HCT116 (cell line): Measurements from ENCODE around the gene PFKFB3. TPM values are rescaled to one million over a fixed set of nuclear protein-coding genes. Genes with fewer than 3 reads are reported as not detected.

Experiments used
- ATAC-seq: fragments of 200-7000 bp; cut with Tn5 transposase; 2 replicates; pipeline ENCODE4 v1.9.1; 2020; ENCODE audit warnings: mild to moderate bottlenecking, moderate library complexity
- BruUV-seq: library from RNA; stranded (reverse); fragments of 400-500 nt; replicated peaks from 2 replicates; lab custom pipeline; 2021; lab: Mats Ljungman, UMichigan
- CTCF ChIA-PET: fragments of 300-600 bp; sonication (Branson Sonifier 250); formaldehyde crosslinking; loops from one replicate; lab custom pipeline; 2021; ENCODE audit warnings: antibody characterized with exemption; lab: Charles Lee
- POLR2A ChIA-PET: fragments of 300-600, 350-600 bp; sonication (Branson Sonifier 250); formaldehyde crosslinking; loops from one replicate; lab custom pipeline; 2021; ENCODE audit warnings: antibody characterized with exemption; lab: Charles Lee
- RAD21 ChIA-PET, 2 experiments: fragments of 300-600 bp; sonication (Branson Sonifier 250); formaldehyde crosslinking; loops; one replicate each; lab custom pipeline; 2023; ENCODE audit warnings: low total read pairs in 2 of 2; ENCODE audit not compliant: uncharacterized antibody in 2 of 2, unreplicated experiment in 2 of 2, low non-redundant PET in 1 of 2; lab: Charles Lee
- DNase-seq: peaks from one replicate; pipeline ENCODE4 v3.0.0-alpha.2; 2010; ENCODE audit warnings: low read depth, low spot score
- H2AFZ ChIP-seq: fragments of 200-600 bp; shearing (Covaris generic), sonication (generic); 2 replicates; pipeline ENCODE4 v1.6.1; 2017; ENCODE audit warnings: low read depth, mixed run types, mixed read lengths, antibody characterized with exemption, low read length; ENCODE audit not compliant: poor library complexity, severe bottlenecking
- H3K27ac ChIP-seq: 2 replicates; pipeline ENCODE4 v1.5.1; 2012; ENCODE audit warnings: low read depth, low read length
- H3K27me3 ChIP-seq: fragments of 200-600 bp; sonication (generic); 2 replicates; pipeline ENCODE4 v1.6.1; 2016; ENCODE audit warnings: mixed run types, low read length, mixed read lengths; ENCODE audit not compliant: insufficient read depth
- H3K36me3 ChIP-seq, 2 experiments: fragments of 200-500 bp in 1 of 2; fragments of 200-600 bp in 1 of 2; sonication (Bioruptor generic) in 1 of 2; sonication (generic) in 1 of 2; 2 replicates each; pipeline versions ENCODE4 v1.5.1 to v1.6.1; 2014 to 2016; ENCODE audit warnings: low read length in 2 of 2, inconsistent platforms in 1 of 2, mixed read lengths in 1 of 2, mixed run types in 1 of 2; ENCODE audit not compliant: insufficient read depth in 2 of 2, control insufficient read depth in 1 of 2
- H3K4me1 ChIP-seq, 2 experiments: fragments of 200-600 bp in 1 of 2; sonication (generic) in 1 of 2; 2 replicates each; pipeline versions ENCODE4 v1.5.1 to v1.6.1; 2012 to 2017; ENCODE audit warnings: low read length in 2 of 2, inconsistent platforms in 1 of 2, mild to moderate bottlenecking in 1 of 2, mixed read lengths in 1 of 2, mixed run types in 1 of 2, moderate library complexity in 1 of 2; ENCODE audit not compliant: insufficient read depth in 2 of 2, control insufficient read depth in 1 of 2
- H3K4me2 ChIP-seq: fragments of 200-600 bp; sonication (generic); 2 replicates; pipeline ENCODE4 v1.6.1; 2017; ENCODE audit warnings: mixed run types, low read length, mixed read lengths
- H3K4me3 ChIP-seq, 2 experiments: fragments of 200-600 bp in 1 of 2; sonication (generic) in 1 of 2; replicated peaks in 1 of 2; 2 replicates each; pipeline ENCODE4 v1.5.1; 2011 to 2016; ENCODE audit warnings: low read length in 2 of 2, control low read depth in 1 of 2, low read depth in 1 of 2, mild to moderate bottlenecking in 1 of 2, mixed read lengths in 1 of 2, mixed run types in 1 of 2
- H3K79me2 ChIP-seq: fragments of 200-600 bp; sonication (generic); 2 replicates; pipeline ENCODE4 v1.6.1; 2017; ENCODE audit warnings: mild to moderate bottlenecking, mixed run types, low read length, moderate library complexity, mixed read lengths; ENCODE audit not compliant: insufficient read depth
- H3K9ac ChIP-seq: fragments of 200-600 bp; sonication (generic); 2 replicates; pipeline ENCODE4 v1.6.1; 2016; ENCODE audit warnings: low read length, mixed read lengths
- H3K9me2 ChIP-seq: fragments of 200-600 bp; sonication (generic), shearing (Covaris generic); 2 replicates; pipeline ENCODE4 v1.6.1; 2017; ENCODE audit warnings: mixed run types, mild to moderate bottlenecking, moderate library complexity; ENCODE audit not compliant: insufficient read depth
- H3K9me3 ChIP-seq, 2 experiments: fragments of 200-500 bp in 1 of 2; fragments of 200-600 bp in 1 of 2; sonication (Bioruptor generic) in 1 of 2; sonication (generic) in 1 of 2; 2 replicates each; pipeline ENCODE4 v1.6.1; 2014 to 2017; ENCODE audit warnings: low read length in 2 of 2, mixed read lengths in 2 of 2, inconsistent platforms in 1 of 2, low read depth in 1 of 2, mild to moderate bottlenecking in 1 of 2, mixed run types in 1 of 2, moderate library complexity in 1 of 2; ENCODE audit not compliant: control insufficient read depth in 1 of 2, insufficient read depth in 1 of 2
- H4K20me1 ChIP-seq: fragments of 200-600 bp; sonication (generic), shearing (Covaris generic); 2 replicates; pipeline ENCODE4 v1.6.1; 2017; ENCODE audit warnings: mixed run types, mild to moderate bottlenecking, moderate library complexity; ENCODE audit not compliant: insufficient read depth
- EGR1 ChIP-seq: IDR thresholded peaks from 2 replicates; pipeline ENCODE4 v1.6.1; 2012; ENCODE audit warnings: low read depth
- ELF1 ChIP-seq: IDR thresholded peaks from 2 replicates; pipeline ENCODE4 v1.6.1; 2012; ENCODE audit warnings: low read depth, borderline replicate concordance
- EZH2phosphoT487 ChIP-seq: fragments of 200-600 bp; IDR thresholded peaks from 2 replicates; pipeline ENCODE4 v1.6.1; 2018; ENCODE audit warnings: antibody characterized with exemption, borderline replicate concordance
- FOSL1 ChIP-seq: IDR thresholded peaks from 2 replicates; pipeline ENCODE4 v1.6.1; 2012; ENCODE audit warnings: low read depth
- JUND ChIP-seq: IDR thresholded peaks from 2 replicates; pipeline ENCODE4 v1.6.1; 2012
- POLR2AphosphoS5 ChIP-seq: IDR thresholded peaks from 2 replicates; pipeline ENCODE4 v1.6.1; 2011; ENCODE audit warnings: mild to moderate bottlenecking, low read depth, low read length, moderate library complexity
- RAD21 ChIP-seq: IDR thresholded peaks from 2 replicates; pipeline ENCODE4 v1.6.1; 2012; ENCODE audit warnings: low read depth, mild to moderate bottlenecking
- SIN3A ChIP-seq: IDR thresholded peaks from 2 replicates; pipeline ENCODE4 v1.6.1; 2012; ENCODE audit warnings: low read depth
- SP1 ChIP-seq: IDR thresholded peaks from 2 replicates; pipeline ENCODE4 v1.6.1; 2012; ENCODE audit warnings: low read depth
- TCF7L2 ChIP-seq: IDR thresholded peaks from 2 replicates; pipeline ENCODE4 v1.7.0; 2011; ENCODE audit warnings: borderline replicate concordance, inconsistent platforms; ENCODE audit not compliant: insufficient read depth, insufficient read length; ENCODE audit errors: extremely low read depth
- YY1 ChIP-seq: IDR thresholded peaks from 2 replicates; pipeline ENCODE4 v1.6.1; 2011; ENCODE audit warnings: low read length, low read depth, moderate library complexity, mild to moderate bottlenecking; ENCODE audit not compliant: insufficient replicate concordance; ENCODE audit errors: extremely low read depth
- ZFX ChIP-seq: fragments of 450-650 bp; IDR thresholded peaks from 2 replicates; pipeline ENCODE4 v1.6.1; 2017
- ZNF274 ChIP-seq: fragments of 200-500 bp; sonication (Bioruptor generic); IDR thresholded peaks from 2 replicates; pipeline ENCODE4 v1.6.1; 2014; ENCODE audit warnings: mild to moderate bottlenecking, low read depth, low read length, inconsistent platforms
- intact Hi-C: fragments of 100-400 bp; cut with micrococcal nuclease; formaldehyde crosslinking; loops from 2 replicates; pipeline ENCODE4 v1.10.0; 2022
- total RNA-seq: library from RNA; stranded (reverse); gene quantifications from one replicate; pipeline ENCODE4 v1.2.1, GENCODE V29; 2021; ENCODE audit not compliant: unreplicated experiment
- TF ChIP-seq, protein P1 (sequence below), 3 experiments: fragments of 200-600 bp in 1 of 3; sonication (generic) in 1 of 3; IDR thresholded peaks in 2 of 3; conservative IDR thresholded peaks in 1 of 3; 2 replicates each; pipeline ENCODE4 v1.5.1; 2012 to 2017; ENCODE audit warnings: low read depth in 2 of 3, low read length in 2 of 3, antibody characterized with exemption in 1 of 3, borderline replicate concordance in 1 of 3, control low read depth in 1 of 3, mild to moderate bottlenecking in 1 of 3, mixed read lengths in 1 of 3, mixed run types in 1 of 3, moderate library complexity in 1 of 3; ENCODE audit not compliant: insufficient read depth in 1 of 3
- TF ChIP-seq, protein P2 (sequence below): IDR thresholded peaks from 2 replicates; pipeline ENCODE4 v1.6.1; 2012
- TF ChIP-seq, protein P3 (sequence below): IDR thresholded peaks from 2 replicates; pipeline ENCODE4 v1.6.1; 2012

PFKFB3 gene
- total RNA-seq, 1 experiment from 2014 or later = 50.8 TPM

DNA sequence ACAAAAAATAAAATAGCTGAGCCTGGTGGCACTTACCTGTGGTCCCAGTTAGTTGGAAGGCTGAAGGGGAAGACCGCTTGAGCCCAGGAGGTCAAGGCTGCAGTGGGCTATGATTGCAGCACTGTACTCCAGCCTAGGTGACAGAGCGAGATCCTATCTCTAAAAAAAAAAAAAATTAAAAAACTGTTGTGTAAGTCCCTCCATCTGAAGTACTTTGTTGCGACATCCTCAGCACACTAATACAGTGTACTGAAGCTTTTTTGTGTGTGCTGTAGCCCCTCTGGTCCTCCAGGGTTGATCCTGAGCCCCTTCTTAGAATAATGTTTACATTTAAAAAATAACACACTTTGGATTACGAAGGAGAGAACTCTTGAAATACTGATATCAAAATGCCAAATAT is 71.3 kb downstream of the PFKFB3 start:
- no peak overlapping the region for H3K9ac ChIP-seq
- CTCF ChIA-PET = no interaction called here
- POLR2A ChIA-PET = no interaction called here
- H3K4me2 ChIP-seq = no peak overlapping the region
- ATAC-seq (no peak), DNase-seq (no peak)
- BruUV-seq = no TSS peak
- H4K20me1 ChIP-seq = no peaks in the 10 kb centered on the region
- intact Hi-C loops = no loop called here
- no peaks in the 10 kb centered on the region for H3K36me3 ChIP-seq
- no peaks in the 10 kb centered on the region for H3K27me3 ChIP-seq
- no peaks in the 10 kb centered on the region for H3K9me2 ChIP-seq
- H3K9me3 ChIP-seq = no peaks in the 10 kb centered on the region
- no peak overlapping the region for H3K27ac ChIP-seq
- peaks cover 15 to 27% of the 10 kb centered on the region in 2 experiments for H3K4me1 ChIP-seq
- H3K79me2 ChIP-seq = no peaks in the 10 kb centered on the region
- RAD21 ChIA-PET = no interaction called here
- no peak overlapping the region for H2AFZ ChIP-seq
- TF ChIP-seq EZH2phosphoT487 = no peak
- no peak for TF ChIP-seq YY1
- no peak for TF ChIP-seq FOSL1
- TF ChIP-seq, all 23 proteins: peak for 0
- no peak overlapping the region for H3K4me3 ChIP-seq

DNA sequence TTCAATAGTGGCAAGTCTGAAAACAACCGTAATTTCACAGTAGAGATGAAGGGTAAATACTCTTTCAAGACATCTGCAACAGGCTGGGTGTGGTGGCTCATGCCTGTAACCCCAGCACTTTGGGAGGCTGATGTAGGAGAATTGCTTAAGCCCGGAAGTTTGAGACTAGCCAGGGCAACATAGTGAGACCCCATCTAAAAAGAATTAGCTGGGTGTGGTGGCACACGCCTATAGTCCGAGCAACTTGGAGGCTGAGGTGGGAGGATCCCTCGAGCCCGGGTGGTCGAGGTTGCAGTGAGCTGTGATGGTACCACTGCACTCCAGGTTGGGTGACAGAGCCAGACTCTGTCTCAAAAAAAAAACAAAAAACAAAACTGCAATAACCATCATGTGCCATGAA is 71.8 kb downstream of the PFKFB3 start:
- RAD21 ChIA-PET = no interaction called here
- TF ChIP-seq ZNF274 (no peak), SIN3A (no peak), RAD21 (no peak), ZFX (no peak), FOSL1 (no peak), POLR2AphosphoS5 (no peak), JUND (no peak), EGR1 (no peak), TCF7L2 (no peak), SP1 (no peak), ELF1 (no peak)
- TF ChIP-seq, protein P1, sequence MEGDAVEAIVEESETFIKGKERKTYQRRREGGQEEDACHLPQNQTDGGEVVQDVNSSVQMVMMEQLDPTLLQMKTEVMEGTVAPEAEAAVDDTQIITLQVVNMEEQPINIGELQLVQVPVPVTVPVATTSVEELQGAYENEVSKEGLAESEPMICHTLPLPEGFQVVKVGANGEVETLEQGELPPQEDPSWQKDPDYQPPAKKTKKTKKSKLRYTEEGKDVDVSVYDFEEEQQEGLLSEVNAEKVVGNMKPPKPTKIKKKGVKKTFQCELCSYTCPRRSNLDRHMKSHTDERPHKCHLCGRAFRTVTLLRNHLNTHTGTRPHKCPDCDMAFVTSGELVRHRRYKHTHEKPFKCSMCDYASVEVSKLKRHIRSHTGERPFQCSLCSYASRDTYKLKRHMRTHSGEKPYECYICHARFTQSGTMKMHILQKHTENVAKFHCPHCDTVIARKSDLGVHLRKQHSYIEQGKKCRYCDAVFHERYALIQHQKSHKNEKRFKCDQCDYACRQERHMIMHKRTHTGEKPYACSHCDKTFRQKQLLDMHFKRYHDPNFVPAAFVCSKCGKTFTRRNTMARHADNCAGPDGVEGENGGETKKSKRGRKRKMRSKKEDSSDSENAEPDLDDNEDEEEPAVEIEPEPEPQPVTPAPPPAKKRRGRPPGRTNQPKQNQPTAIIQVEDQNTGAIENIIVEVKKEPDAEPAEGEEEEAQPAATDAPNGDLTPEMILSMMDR (IDR thresholded peaks at IDR 0.05 in 2 of 3, conservative IDR thresholded peaks at IDR 0.05 in 1 of 3; ENCODE audit: borderline replicate concordance in 1 of 3, insufficient read depth in 1 of 3, low read depth in 2 of 3, low read length in 2 of 3) = no peak
- TF ChIP-seq, protein P2, sequence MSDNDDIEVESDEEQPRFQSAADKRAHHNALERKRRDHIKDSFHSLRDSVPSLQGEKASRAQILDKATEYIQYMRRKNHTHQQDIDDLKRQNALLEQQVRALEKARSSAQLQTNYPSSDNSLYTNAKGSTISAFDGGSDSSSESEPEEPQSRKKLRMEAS = no peak
- TF ChIP-seq, protein P3, sequence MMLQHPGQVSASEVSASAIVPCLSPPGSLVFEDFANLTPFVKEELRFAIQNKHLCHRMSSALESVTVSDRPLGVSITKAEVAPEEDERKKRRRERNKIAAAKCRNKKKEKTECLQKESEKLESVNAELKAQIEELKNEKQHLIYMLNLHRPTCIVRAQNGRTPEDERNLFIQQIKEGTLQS = no peak
- TF ChIP-seq, all 23 proteins: peak for 0
- H3K27ac ChIP-seq = peak overlapping the region; percentile 61; the same call in 1 of the 2 replicates
- intact Hi-C loops = no loop called here
- peak overlapping the region; percentile 73 for H3K4me2 ChIP-seq
- no peaks in the 10 kb centered on the region for H4K20me1 ChIP-seq
- no peak for DNase-seq
- H2AFZ ChIP-seq = peak overlapping the region; percentile 50
- no peaks in the 10 kb centered on the region for H3K9me2 ChIP-seq
- H3K4me3 ChIP-seq = peak overlapping the region; percentile 45 to 53
- no peaks in the 10 kb centered on the region for H3K79me2 ChIP-seq
- no peaks in the 10 kb centered on the region for H3K36me3 ChIP-seq
- no peak for ATAC-seq
- no peaks in the 10 kb centered on the region for H3K27me3 ChIP-seq
- no TSS peak for BruUV-seq
- peaks cover 19 to 31% of the 10 kb centered on the region in 2 experiments for H3K4me1 ChIP-seq
- no peaks in the 10 kb centered on the region for H3K9me3 ChIP-seq
- H3K9ac ChIP-seq = peak overlapping the region; percentile 49
- CTCF ChIA-PET = interaction anchor here (1.1 kb wide), 1 partner anchor 9 kb away, joined by 3 read pairs; no protein-coding TSS in a partner anchor
- POLR2A ChIA-PET = interaction anchor here (1.1 kb wide), 1 partner anchor 9 kb away, joined by 3 read pairs; no protein-coding TSS in a partner anchor
